ENCODE measurements around the gene CXCR4.

CXCR4 gene

DNA sequence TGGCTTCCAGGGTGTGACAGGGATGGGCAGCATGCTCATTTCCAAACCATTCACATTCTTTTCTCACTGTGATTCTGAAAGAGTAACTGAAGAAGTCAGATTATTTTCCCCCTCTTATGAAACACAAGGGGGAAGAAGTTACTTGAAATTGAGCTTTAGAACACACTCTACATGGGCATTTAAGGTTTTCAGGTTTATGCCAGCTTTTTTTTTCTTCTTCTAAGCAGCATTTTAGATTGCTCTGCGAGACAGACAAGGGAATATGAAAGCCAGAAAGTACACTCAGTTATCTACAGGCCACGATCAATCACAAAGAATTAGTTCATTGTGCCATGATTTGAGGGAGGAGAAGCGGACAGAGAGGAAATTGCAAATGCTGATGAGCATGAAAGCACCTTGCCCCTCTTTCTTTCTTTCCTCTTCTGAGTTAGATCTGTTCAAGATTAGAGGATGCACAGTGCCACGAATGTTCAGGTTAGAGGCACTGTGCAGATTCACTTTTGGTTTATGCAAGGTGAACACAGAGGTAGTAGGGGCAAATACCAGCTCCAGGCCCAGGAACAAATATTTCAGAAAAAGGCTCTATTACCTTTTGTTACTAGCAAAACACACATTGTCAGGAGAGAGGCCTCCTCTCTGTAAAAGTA, 49.2 kb downstream of the CXCR4 start:
- DNase-seq = no peak

DNA sequence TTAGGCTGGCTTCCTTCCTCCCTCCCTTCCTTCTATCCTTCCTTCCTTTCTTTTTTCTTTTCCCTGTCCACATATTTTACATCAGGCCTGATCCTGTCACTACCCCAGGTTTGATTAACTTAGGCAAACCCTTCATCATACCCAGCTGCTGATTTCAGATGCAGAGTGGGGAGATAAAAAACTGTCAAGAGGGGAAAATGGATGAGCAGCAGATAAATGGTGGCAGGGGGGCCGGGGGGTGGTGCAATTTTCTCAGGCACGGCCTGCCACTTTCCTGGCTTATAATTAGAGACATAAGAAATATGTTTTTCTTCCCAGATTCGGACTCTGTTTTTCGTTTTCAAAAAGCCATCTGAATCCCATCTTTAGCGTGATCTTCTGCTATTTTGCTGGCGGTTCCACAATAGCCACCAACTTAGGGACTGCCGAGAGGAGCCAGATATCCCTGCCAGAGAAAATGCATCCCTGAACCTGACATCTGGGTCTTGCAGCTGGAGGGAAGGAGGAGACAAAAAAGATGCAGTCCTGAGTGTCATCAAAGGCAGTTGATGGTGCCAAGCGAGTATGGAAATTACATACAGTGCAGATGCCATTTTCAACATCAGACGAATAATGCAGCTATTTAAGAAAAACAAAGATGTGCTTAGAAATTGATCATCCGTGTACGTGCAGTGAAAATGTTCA, 49.9 kb downstream of the CXCR4 start:
- DNase-seq = no peak

DNA sequence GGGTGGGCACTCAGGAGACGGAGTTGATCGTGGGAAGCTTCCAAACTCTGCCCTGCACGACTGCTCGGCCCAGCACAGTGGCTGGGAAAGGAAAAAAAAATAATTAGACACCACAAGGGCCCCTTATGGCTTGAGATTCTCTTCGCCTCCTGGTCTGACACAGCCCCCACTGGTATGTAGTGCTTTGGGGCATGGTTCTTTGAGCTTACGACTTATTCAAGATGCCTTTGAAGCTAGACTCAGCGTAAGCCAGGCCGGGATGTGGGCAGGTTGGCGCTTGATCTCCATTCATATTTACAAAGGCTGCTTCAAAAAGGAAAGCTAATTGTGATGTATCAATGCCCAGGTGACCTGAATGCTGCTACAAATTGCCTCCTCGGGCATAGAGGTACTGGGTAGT, 50.5 kb downstream of the CXCR4 start:
- no peak for DNase-seq

DNA sequence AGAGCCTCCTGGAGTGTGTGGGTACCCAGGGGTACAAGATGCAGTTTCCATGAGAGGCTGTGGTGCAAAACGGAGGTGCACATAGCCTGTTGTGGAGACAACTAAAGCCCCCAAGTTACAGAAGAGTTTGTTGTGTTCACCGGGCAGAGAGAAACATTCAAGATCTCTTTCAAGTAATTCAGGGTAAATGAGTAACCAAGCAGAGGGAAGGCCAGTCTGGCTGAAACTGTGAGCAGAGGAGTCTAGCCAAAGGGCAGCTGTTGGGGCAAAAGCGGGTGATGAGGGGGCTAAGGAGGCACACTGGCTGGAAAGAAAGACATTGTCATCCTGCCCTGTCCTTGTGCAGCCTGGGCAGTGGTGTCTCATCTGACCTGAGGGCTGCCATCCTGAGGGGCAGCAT, 52.0 kb downstream of the CXCR4 start:
- no peak for DNase-seq

DNA sequence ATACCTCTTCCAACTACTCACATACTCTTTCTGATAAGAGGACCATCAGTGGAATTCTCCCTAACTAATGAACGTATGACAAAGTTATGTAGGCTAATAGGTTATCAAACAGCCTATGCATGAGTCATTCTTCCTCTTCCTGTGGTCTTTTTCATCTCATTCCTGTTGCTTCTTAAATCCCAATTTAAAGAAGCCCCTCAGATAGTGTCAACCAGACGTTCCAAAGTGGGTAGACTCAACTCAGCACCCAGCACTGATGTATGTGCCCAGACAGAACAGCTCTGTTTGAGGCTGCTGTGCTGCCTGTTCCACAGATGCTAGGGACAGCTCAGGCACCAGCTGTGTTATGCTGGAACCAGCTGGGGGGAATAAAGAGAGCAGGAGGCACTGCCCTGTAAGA, 52.6 kb downstream of the CXCR4 start:
- no peak for DNase-seq

Data from GOT3 (cell line).